Stimulated activated CD4-positive, alpha-beta T cell treated with anti-CD3 and anti-CD28 coated beads, Interleukin-15, amount 100 ng/mL, for 24 hours (primary cell): ENCODE measurements around the gene MAGEA12.
"Not testable (repeated sequence)": the region's sequence is repeated elsewhere in the genome, so short reads cannot be mapped to it uniquely, and the experiment has no call there.

Experiments
- DNase-seq: peaks from one replicate; pipeline ENCODE4 v3.0.0-alpha.2; 2020

The MAGEA12 gene

GRCh38 chrX:152766562-152766961 lies 33.0 kb downstream of the MAGEA12 start:
- not testable (repeated sequence) for DNase-seq

DNA sequence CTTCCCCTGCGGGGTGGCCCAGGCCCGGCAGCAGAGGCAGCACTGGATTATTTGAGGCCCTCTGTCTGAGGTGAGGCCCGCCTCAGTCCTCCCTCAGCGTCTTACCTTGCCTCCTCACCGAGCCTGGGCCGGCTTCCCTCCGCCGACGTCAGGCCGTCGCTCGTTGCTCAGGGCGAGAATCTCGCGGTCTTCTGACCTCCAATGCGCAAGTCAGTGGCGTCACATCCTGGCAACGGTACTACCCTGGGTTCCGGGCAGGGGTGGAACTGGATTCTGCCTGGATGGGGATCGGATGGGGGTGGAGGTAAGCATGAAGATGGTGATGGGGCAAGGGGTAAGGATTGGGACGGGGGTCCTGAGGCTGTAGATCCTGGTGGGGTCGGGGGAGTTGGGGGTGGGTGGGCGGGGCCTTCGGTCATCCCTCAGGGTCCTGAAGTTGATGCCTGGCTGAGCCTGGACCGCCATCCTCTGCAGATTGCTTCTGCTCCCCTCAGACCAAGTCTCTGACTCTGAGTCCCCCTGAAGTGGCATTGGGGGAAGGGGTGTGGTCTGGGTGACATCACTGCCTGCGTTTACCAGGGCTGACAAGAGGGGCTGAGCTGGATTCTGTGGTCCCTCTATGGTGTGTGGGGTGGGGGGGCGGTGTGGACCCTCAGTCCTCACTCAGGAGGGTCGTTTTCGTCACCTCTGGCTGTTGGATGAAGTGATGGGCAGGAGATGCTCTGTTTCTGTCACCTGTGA lies 36.2 kb downstream of the MAGEA12 start, which contains the start of gene MAGEA6:
Gene MAGEA6, minus strand, starts transcription at position 141 of the 741 bp plus-strand sequence. CDS start 2,039 bp downstream, outside the sequence.
- DNase-seq, result not testable (repeated sequence)

GRCh38 chrX:152787062-152787461 lies 53.5 kb downstream of the MAGEA12 start:
- not testable (repeated sequence) for DNase-seq
